ENCODE results near the gene SOX9. TPM values are rescaled to one million over a fixed set of nuclear protein-coding genes. Genes with fewer than 3 reads are reported as not detected.

Gene SOX9
- total RNA-seq, 1 donor, result 6.5 TPM

GRCh38 chr17:72150632-72151460 is 30.0 kb downstream of the SOX9 start:
- no peak for TF ChIP-seq CTCF (IDR thresholded peaks at IDR 0.05; ENCODE audit: extremely low read depth, low read depth, low read length)
- DNase-seq (ENCODE audit: insufficient read length, low spot score, missing footprints), result no peak
- Histone ChIP-seq H3K27ac (ENCODE audit: low read depth, low read length) (peak overlapping the region; percentile 57), H4K20me1 (ENCODE audit: insufficient read depth, low read length) (no peaks in the 10 kb centered on the region), H3K4me1 (ENCODE audit: insufficient read depth, low read length) (peaks cover 23% of the 10 kb centered on the region), H3K4me2 (ENCODE audit: insufficient read depth, low read length) (peak overlapping the region; percentile 52), H2AFZ (ENCODE audit: low read length) (peak overlapping the region; percentile 18), H3K36me3 (ENCODE audit: insufficient read depth, low read length) (no peaks in the 10 kb centered on the region), H3K4me3 (ENCODE audit: insufficient read depth, low read length) (no peak overlapping the region), H3K9me3 (ENCODE audit: low read depth, low read length) (no peaks in the 10 kb centered on the region), H3K27me3 (ENCODE audit: insufficient read depth, low read length) (no peaks in the 10 kb centered on the region), H3K79me2 (ENCODE audit: insufficient read depth, low read length) (no peaks in the 10 kb centered on the region)

- TF ChIP-seq CTCF (IDR thresholded peaks at IDR 0.05; ENCODE audit: extremely low read depth, low read depth, low read length), result no peak
- Histone ChIP-seq H2AFZ (ENCODE audit: low read length) (peak overlapping the region; percentile 18), H3K9me3 (ENCODE audit: low read depth, low read length) (no peaks in the 10 kb centered on the region), H4K20me1 (ENCODE audit: insufficient read depth, low read length) (no peaks in the 10 kb centered on the region), H3K27ac (ENCODE audit: low read depth, low read length) (peak overlapping the region; percentile 57), H3K27me3 (ENCODE audit: insufficient read depth, low read length) (no peaks in the 10 kb centered on the region), H3K79me2 (ENCODE audit: insufficient read depth, low read length) (no peaks in the 10 kb centered on the region), H3K4me3 (ENCODE audit: insufficient read depth, low read length) (no peak overlapping the region), H3K4me1 (ENCODE audit: insufficient read depth, low read length) (peaks cover 17% of the 10 kb centered on the region), H3K4me2 (ENCODE audit: insufficient read depth, low read length) (peak overlapping the region; percentile 52), H3K36me3 (ENCODE audit: insufficient read depth, low read length) (no peaks in the 10 kb centered on the region)
- peak; percentile 81 for DNase-seq (ENCODE audit: insufficient read length, low spot score, missing footprints)
Observed at GRCh38 chr17:72151565-72152386, 31.0 kb downstream of the SOX9 start.

- no peak for TF ChIP-seq CTCF (IDR thresholded peaks at IDR 0.05; ENCODE audit: extremely low read depth, low read depth, low read length)
- Histone ChIP-seq H3K27ac (ENCODE audit: low read depth, low read length) (peak overlapping the region; percentile 57), H4K20me1 (ENCODE audit: insufficient read depth, low read length) (no peaks in the 10 kb centered on the region), H3K4me1 (ENCODE audit: insufficient read depth, low read length) (peaks cover 17% of the 10 kb centered on the region), H2AFZ (ENCODE audit: low read length) (no peak overlapping the region), H3K4me3 (ENCODE audit: insufficient read depth, low read length) (no peak overlapping the region), H3K4me2 (ENCODE audit: insufficient read depth, low read length) (peak overlapping the region; percentile 52), H3K9me3 (ENCODE audit: low read depth, low read length) (no peaks in the 10 kb centered on the region), H3K79me2 (ENCODE audit: insufficient read depth, low read length) (no peaks in the 10 kb centered on the region), H3K36me3 (ENCODE audit: insufficient read depth, low read length) (no peaks in the 10 kb centered on the region), H3K27me3 (ENCODE audit: insufficient read depth, low read length) (no peaks in the 10 kb centered on the region)
- DNase-seq (ENCODE audit: insufficient read length, low spot score, missing footprints), result peak; percentile 64
Observed at GRCh38 chr17:72152387-72152929, 31.6 kb downstream of the SOX9 start.
